GM23248 (cell line): Measurements from ENCODE around the gene GPX1. TPM values are rescaled to one million over a fixed set of nuclear protein-coding genes. Genes with fewer than 3 reads are reported as not detected.

ENCODE experiments used
- DNase-seq: peaks from one replicate; pipeline ENCODE4 v3.0.0-alpha.2; 2015
- H2AFZ ChIP-seq: fragments of 200-600 bp; sonication (generic); 2 replicates; pipeline ENCODE4 v1.6.1; 2016; ENCODE audit warnings: antibody characterized with exemption
- H3F3A ChIP-seq: fragments of 200-600 bp; sonication (generic); 2 replicates; pipeline ENCODE4 v1.6.1; 2016; ENCODE audit warnings: mild to moderate bottlenecking, antibody characterized with exemption, mixed run types; ENCODE audit not compliant: insufficient read depth
- H3K27ac ChIP-seq: fragments of 200-600 bp; sonication (generic); 2 replicates; pipeline ENCODE4 v1.5.1; 2016; ENCODE audit warnings: mild to moderate bottlenecking
- H3K27me3 ChIP-seq: fragments of 200-600 bp; sonication (generic); replicated peaks from 2 replicates; pipeline ENCODE4 v1.6.1; 2016; ENCODE audit warnings: mild to moderate bottlenecking; ENCODE audit not compliant: insufficient read depth
- H3K36me3 ChIP-seq: fragments of 200-600 bp; sonication (generic); 2 replicates; pipeline ENCODE4 v1.6.1; 2016; ENCODE audit warnings: low read depth, mild to moderate bottlenecking
- H3K4me1 ChIP-seq: fragments of 200-600 bp; sonication (generic); 2 replicates; pipeline ENCODE4 v1.6.1; 2016; ENCODE audit warnings: mild to moderate bottlenecking; ENCODE audit not compliant: insufficient read depth
- H3K4me2 ChIP-seq: fragments of 200-600 bp; sonication (generic); one replicate; pipeline ENCODE4 v1.6.1; 2016; ENCODE audit warnings: mild to moderate bottlenecking; ENCODE audit not compliant: unreplicated experiment
- H3K4me3 ChIP-seq: fragments of 200-600 bp; sonication (generic); 2 replicates; pipeline ENCODE4 v1.5.1; 2016; ENCODE audit warnings: mild to moderate bottlenecking
- H3K79me2 ChIP-seq: fragments of 200-600 bp; sonication (generic); 2 replicates; pipeline ENCODE4 v1.6.1; 2016; ENCODE audit warnings: mild to moderate bottlenecking; ENCODE audit not compliant: insufficient read depth
- H3K9ac ChIP-seq: fragments of 200-600 bp; sonication (generic); 2 replicates; pipeline ENCODE4 v1.6.1; 2016; ENCODE audit warnings: mild to moderate bottlenecking
- H3K9me2 ChIP-seq: fragments of 200-600 bp; sonication (generic); 2 replicates; pipeline ENCODE4 v1.6.1; 2016; ENCODE audit warnings: mixed run types, mild to moderate bottlenecking, moderate library complexity; ENCODE audit not compliant: insufficient read depth
- H3K9me3 ChIP-seq: fragments of 200-600 bp; sonication (generic); one replicate; pipeline ENCODE4 v1.6.1; 2017; ENCODE audit warnings: low read depth
- H4K20me1 ChIP-seq: fragments of 200-600 bp; sonication (generic); 2 replicates; pipeline ENCODE4 v1.6.0; 2016; ENCODE audit not compliant: insufficient read depth
- EZH2 ChIP-seq: fragments of 200-600 bp; sonication (generic); IDR thresholded peaks from 2 replicates; pipeline ENCODE4 v1.6.1; 2018; ENCODE audit warnings: antibody characterized with exemption, mild to moderate bottlenecking; ENCODE audit not compliant: insufficient read depth, poor library complexity, severe bottlenecking
- EZH2phosphoT487 ChIP-seq: fragments of 200-600 bp; sonication (generic); IDR thresholded peaks from 2 replicates; pipeline ENCODE4 v1.6.1; 2018; ENCODE audit warnings: antibody characterized with exemption, moderate library complexity, mild to moderate bottlenecking, low read depth; ENCODE audit not compliant: insufficient read depth
- WGBS, 2 experiments: methylation state at CpG; one replicate each; pipeline ENCODE4 v1.1.6; 2015 to 2017; ENCODE audit warnings: low lambda C conversion rate in 2 of 2, low coverage in 1 of 2; ENCODE audit errors: missing lambda C conversion rate in 2 of 2; 5-methylcytosine and 5-hydroxymethylcytosine counted together
- in situ Hi-C: fragments of 300-500 bp; cut with MboI; formaldehyde crosslinking; loops from 2 replicates; pipeline ENCODE4 v1.15.0; 2020
- polyA plus RNA-seq: library from polyadenylated mRNA; unstranded; fragments of >200 nt; fragmentation: Nextera tagmentation; extraction: Ambion mirVana; gene quantifications from 2 replicates; pipeline ENCODE4 v1.2.1, GENCODE V29; 2016
- total RNA-seq: library from RNA; depleted of rRNA; stranded (reverse); fragments of >200 nt; shearing (Covaris generic); gene quantifications from 2 replicates; pipeline ENCODE4 v1.2.3, GENCODE V29; 2014

Gene GPX1
- total and polyA plus RNA-seq, 2 experiments from 2014 or later, result 201 to 454 TPM

DNA sequence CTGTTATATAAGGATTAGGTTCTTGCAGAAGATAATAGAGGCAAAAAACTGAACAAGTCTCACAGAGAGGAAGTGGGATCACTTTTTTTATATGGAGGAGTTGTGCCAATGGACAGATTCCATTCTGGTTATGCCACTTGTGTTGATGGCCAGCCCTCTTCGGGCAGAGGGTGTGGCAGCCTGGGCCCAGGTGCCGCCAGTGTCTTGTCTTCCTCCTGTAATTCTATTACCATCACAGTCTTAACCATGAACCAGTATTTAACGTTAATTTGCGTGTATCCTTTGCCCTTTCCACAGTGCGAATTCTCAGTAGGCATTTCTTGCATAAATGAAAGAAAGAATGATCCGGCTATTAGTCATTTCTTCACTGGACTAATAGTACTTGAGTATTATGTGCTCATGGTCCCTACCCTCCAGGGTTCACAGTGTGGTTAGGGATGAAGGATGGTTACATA lies 11.3 kb downstream of the GPX1 start:
- Histone ChIP-seq H2AFZ (no peak overlapping the region), H3K27ac (peak overlapping the region; percentile 73), H3K79me2 (no peaks in the 10 kb centered on the region), H3K4me2 (peak overlapping the region; percentile 13), H4K20me1 (no peaks in the 10 kb centered on the region), H3K4me1 (peaks cover 39% of the 10 kb centered on the region), H3F3A (peaks cover 20% of the 10 kb centered on the region), H3K9me3 (no peaks in the 10 kb centered on the region), H3K9me2 (no peaks in the 10 kb centered on the region), H3K9ac (no peak overlapping the region), H3K27me3 (no peaks in the 10 kb centered on the region), H3K36me3 (no peaks in the 10 kb centered on the region), H3K4me3 (peak overlapping the region; percentile 35; the same call in 1 of the 2 replicates)
- in situ Hi-C loops, result no loop called here
- TF ChIP-seq EZH2phosphoT487, result no peak
- TF ChIP-seq EZH2, result no peak
- DNase-seq, result peak; percentile 82
- WGBS, 2 experiments, result 68 to 71% methylated on average over 6 of the region's 6 CpGs

DNA sequence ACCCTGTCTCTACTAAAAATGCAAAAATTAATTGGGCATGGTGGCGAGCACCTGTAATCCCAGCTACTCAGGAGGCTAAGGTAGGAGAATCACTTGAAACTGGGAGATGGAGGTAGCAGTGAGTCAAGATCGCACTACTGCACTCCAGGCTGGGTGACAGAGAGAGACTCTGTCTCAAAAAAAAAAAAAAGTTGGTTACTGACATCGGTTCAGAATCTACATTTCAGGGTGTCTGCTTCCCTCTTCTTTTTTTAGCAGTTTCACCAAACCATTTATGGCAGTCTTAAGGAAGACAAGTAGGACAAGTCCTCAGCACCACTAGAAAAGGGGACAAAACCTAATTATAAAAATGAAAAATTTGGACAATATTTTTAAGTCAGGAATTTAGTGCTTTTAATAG lies 15.0 kb downstream of the GPX1 start:
- Histone ChIP-seq H3K9me2 (no peaks in the 10 kb centered on the region), H3K9ac (no peak overlapping the region), H3K27ac (no peak overlapping the region), H3K4me1 (peaks cover 36% of the 10 kb centered on the region), H3F3A (peaks cover 29% of the 10 kb centered on the region), H3K79me2 (peaks cover 32% of the 10 kb centered on the region), H3K27me3 (no peaks in the 10 kb centered on the region), H2AFZ (no peak overlapping the region), H3K9me3 (no peaks in the 10 kb centered on the region), H3K36me3 (no peaks in the 10 kb centered on the region), H4K20me1 (no peaks in the 10 kb centered on the region), H3K4me2 (no peak overlapping the region), H3K4me3 (no peak overlapping the region)
- in situ Hi-C loops, result no loop called here
- TF ChIP-seq EZH2phosphoT487, result no peak
- TF ChIP-seq EZH2, result no peak
- WGBS, 2 experiments, result 95 to 100% methylated on average over 3 of the region's 3 CpGs
- DNase-seq, result no peak

DNA sequence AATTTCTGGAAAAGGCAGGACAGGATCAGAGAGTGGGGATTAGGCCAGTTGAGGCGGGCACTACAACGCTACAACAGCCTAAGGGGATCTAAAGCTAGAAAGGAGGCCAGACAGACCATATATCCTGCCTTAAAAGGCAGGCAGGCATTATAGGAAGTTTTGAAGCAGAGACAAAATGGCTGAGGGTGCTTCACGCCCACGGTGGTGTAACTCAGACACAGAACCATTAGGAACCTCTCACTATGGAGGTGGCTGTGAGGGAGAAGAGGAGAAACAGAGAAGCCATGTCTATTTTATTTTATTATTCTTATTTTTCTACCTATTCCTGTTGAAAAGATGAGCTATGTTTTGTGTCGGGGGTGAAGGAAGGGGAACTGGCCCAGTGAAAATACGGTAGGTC lies 16.2 kb downstream of the GPX1 start:
- 97 to 100% methylated on average over 6 of the region's 6 CpGs for WGBS, 2 experiments
- Histone ChIP-seq H3K36me3 (no peaks in the 10 kb centered on the region), H3K27me3 (no peaks in the 10 kb centered on the region), H3K4me2 (no peak overlapping the region), H3K9ac (no peak overlapping the region), H3K4me1 (peaks cover 33% of the 10 kb centered on the region), H3K27ac (no peak overlapping the region), H3K4me3 (no peak overlapping the region), H3F3A (peaks cover 24% of the 10 kb centered on the region), H3K9me3 (no peaks in the 10 kb centered on the region), H2AFZ (no peak overlapping the region), H3K9me2 (no peaks in the 10 kb centered on the region), H3K79me2 (peaks cover 44% of the 10 kb centered on the region), H4K20me1 (no peaks in the 10 kb centered on the region)
- DNase-seq, result no peak
- TF ChIP-seq EZH2, result no peak
- no peak for TF ChIP-seq EZH2phosphoT487
- in situ Hi-C loops, result no loop called here

DNA sequence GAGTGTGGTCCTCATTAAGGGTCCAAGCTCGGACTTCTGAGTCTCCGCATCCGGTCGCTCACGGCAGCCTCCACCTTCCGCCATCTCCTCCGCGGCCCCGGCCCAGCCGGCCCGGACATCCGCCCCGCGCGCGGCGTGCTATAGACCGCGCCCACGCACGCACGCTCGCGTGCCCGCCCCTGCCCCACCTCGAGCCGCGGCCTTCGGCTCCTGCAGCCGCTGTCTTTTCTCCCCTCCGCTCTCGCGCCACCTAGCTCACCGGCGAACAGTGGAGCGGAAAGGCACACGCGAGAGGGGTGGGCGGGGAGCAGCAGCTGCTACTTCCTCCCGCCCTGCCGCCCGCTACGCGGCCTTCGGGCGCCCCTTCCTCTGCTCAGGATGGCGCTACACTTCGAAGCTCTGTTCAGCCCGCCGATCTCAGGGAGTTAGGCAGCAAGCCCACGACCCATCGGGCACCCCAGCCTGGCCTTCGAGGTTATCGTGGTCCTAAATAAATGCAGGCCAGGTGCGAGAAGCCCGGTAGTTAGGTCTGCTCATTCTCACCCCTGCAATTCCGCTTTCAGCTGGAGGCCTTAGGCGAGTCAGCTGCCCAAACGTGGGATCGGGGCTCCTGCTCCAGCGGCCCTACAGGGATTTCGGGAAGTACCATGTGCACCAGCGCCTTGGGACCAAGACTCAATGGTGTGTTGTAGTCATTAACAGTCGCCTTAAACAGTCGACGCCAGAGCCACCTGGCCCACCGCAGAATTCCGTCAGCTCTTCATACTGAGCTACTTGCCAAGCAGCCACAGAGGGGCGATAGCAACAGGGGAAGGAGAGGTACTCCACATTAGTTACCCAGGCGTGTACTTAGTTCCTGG lies 18.0 kb downstream of the GPX1 start, which contains the start of gene USP4:
Gene USP4, minus strand, starts transcription at position 113 of the 860 bp plus-strand sequence. Its CDS starts 29 bp downstream, at position 84.
- no peak for TF ChIP-seq EZH2phosphoT487
- no peak for TF ChIP-seq EZH2
- peak within 1 kb of the TSS; percentile 91 for H3K4me3 ChIP-seq
- no peaks in the 10 kb centered on the region for H4K20me1 ChIP-seq
- WGBS, 2 experiments, result 1 to 3% methylated on average over 49 to 66 of the region's 70 CpGs
- peak within 1 kb of the TSS; percentile 87 for H2AFZ ChIP-seq
- peak; percentile 95 for DNase-seq
- peaks cover 17% of the 10 kb centered on the region for H3K4me1 ChIP-seq
- peak within 1 kb of the TSS; percentile 83 for H3K27ac ChIP-seq
- peak within 1 kb of the TSS; percentile 86 for H3K9ac ChIP-seq
- H3K9me2 ChIP-seq, result no peaks in the 10 kb centered on the region
- peaks cover 62% of the 10 kb centered on the region for H3K79me2 ChIP-seq
- H3K4me2 ChIP-seq, result peak within 1 kb of the TSS; percentile 98
- in situ Hi-C loops, result no loop called here
- no peaks in the 10 kb centered on the region for H3K9me3 ChIP-seq
- no peaks in the 10 kb centered on the region for H3K27me3 ChIP-seq
- peaks cover 16% of the 10 kb centered on the region for H3F3A ChIP-seq
- peaks cover 5% of the 10 kb centered on the region for H3K36me3 ChIP-seq
